Sciatic nerve (tissue), 2 donors: ENCODE measurements around the gene LAPTM5. TPM values are rescaled to one million over a fixed set of nuclear protein-coding genes. Genes with fewer than 3 reads are reported as not detected.
A peak's percentile ranks its signal among the peaks of the same experiment; 100 is the strongest.

ENCODE experiments used
- ATAC-seq: fragments of 200-7000 bp; cut with Tn5 transposase; one replicate; pipeline ENCODE4 v1.9.1; 2020; ENCODE audit warnings: mild to moderate bottlenecking, moderate library complexity
- DNase-seq: peaks from one replicate; pipeline ENCODE4 v3.0.0-alpha.2; 2020; ENCODE audit warnings: low spot score
- intact Hi-C: fragments of 100-400 bp; cut with DNase I; formaldehyde crosslinking; loops from one replicate; pipeline ENCODE4 v1.14.2; 2022
- total RNA-seq: library from RNA; stranded (reverse); fragmentation: NEBNext Ultra II Directional; extraction: Animal tissue kit (Norgen Biotek cat#: 25700); gene quantifications from one replicate; pipeline ENCODE4 v1.2.1, GENCODE V29; 2021
- donor health status: DM: no; HTN: no; CAD: no.
- donor health status: DM: no; HTN: no; CAD: no.

The LAPTM5 gene
- total RNA-seq, 1 donor from 2014 or later, result 65.0 TPM

GRCh38 chr1:30738715-30739559, 18.6 kb downstream of the LAPTM5 start:
- intact Hi-C loops, result no loop called here
- ATAC-seq (no peak), DNase-seq (no peak)

- intact Hi-C loops, result no loop called here
- no peak for DNase-seq
- ATAC-seq, result no peak
Measured at GRCh38 chr1:30738040-30738714, 19.4 kb downstream of the LAPTM5 start.

GRCh38 chr1:30737357-30738039, 20.1 kb downstream of the LAPTM5 start:
- intact Hi-C loops, result no loop called here
- ATAC-seq, result no peak
- DNase-seq, result no peak

- ATAC-seq, result no peak
- DNase-seq, result no peak
- intact Hi-C loops, result no loop called here
Measured at GRCh38 chr1:30735668-30736498, 21.7 kb downstream of the LAPTM5 start.

- intact Hi-C loops, result no loop called here
- ATAC-seq, result no peak
- DNase-seq, result no peak
Measured at GRCh38 chr1:30735124-30735523, 22.4 kb downstream of the LAPTM5 start.

- intact Hi-C loops, result no loop called here
- DNase-seq (no peak), ATAC-seq (no peak)
Measured at GRCh38 chr1:30734580-30734979, 23.0 kb downstream of the LAPTM5 start.

GRCh38 chr1:30734106-30734505, 23.5 kb downstream of the LAPTM5 start:
- DNase-seq, result no peak
- intact Hi-C loops, result no loop called here
- no peak for ATAC-seq

- ATAC-seq (no peak), DNase-seq (no peak)
- intact Hi-C loops, result no loop called here
Measured at GRCh38 chr1:30733493-30733892, 24.1 kb downstream of the LAPTM5 start.

GRCh38 chr1:30732277-30732996, 25.1 kb downstream of the LAPTM5 start:
- DNase-seq, result no peak
- no peak for ATAC-seq
- intact Hi-C loops, result no loop called here

- DNase-seq (no peak), ATAC-seq (no peak)
- intact Hi-C loops, result no loop called here
Measured at GRCh38 chr1:30731806-30732276, 25.7 kb downstream of the LAPTM5 start.

GRCh38 chr1:30731109-30731805, 26.3 kb downstream of the LAPTM5 start:
- DNase-seq (no peak), ATAC-seq (no peak)
- intact Hi-C loops, result no loop called here

GRCh38 chr1:30730346-30731108, 27.0 kb downstream of the LAPTM5 start:
- intact Hi-C loops, result no loop called here
- ATAC-seq, result peak; percentile 31

GRCh38 chr1:30729901-30730300, 27.7 kb downstream of the LAPTM5 start:
- DNase-seq (no peak), ATAC-seq (no peak)
- intact Hi-C loops, result no loop called here

More at GRCh38 chr1:30730346-30731108, 27.0 kb downstream of the LAPTM5 start:
- no peak for DNase-seq

- intact Hi-C loops, result no loop called here
- ATAC-seq (no peak), DNase-seq (no peak)
Measured at GRCh38 chr1:30728832-30729638, 28.5 kb downstream of the LAPTM5 start.

- intact Hi-C loops, result no loop called here
- ATAC-seq, result no peak
- no peak for DNase-seq
Measured at GRCh38 chr1:30728340-30728739, 29.2 kb downstream of the LAPTM5 start.

- DNase-seq (no peak), ATAC-seq (no peak)
- intact Hi-C loops, result no loop called here
Measured at GRCh38 chr1:30727824-30728223, 29.8 kb downstream of the LAPTM5 start.
